GM12873 (cell line): ENCODE results near the gene GNB1.

Experiments used
- TF ChIP-seq, protein P1 (sequence below): IDR thresholded peaks from 2 replicates; pipeline ENCODE4 v1.5.1; 2012; ENCODE audit warnings: low read depth, mild to moderate bottlenecking, moderate library complexity, low read length, control low read depth; ENCODE audit not compliant: insufficient read depth; ENCODE audit errors: missing control alignments

The GNB1 gene

DNA sequence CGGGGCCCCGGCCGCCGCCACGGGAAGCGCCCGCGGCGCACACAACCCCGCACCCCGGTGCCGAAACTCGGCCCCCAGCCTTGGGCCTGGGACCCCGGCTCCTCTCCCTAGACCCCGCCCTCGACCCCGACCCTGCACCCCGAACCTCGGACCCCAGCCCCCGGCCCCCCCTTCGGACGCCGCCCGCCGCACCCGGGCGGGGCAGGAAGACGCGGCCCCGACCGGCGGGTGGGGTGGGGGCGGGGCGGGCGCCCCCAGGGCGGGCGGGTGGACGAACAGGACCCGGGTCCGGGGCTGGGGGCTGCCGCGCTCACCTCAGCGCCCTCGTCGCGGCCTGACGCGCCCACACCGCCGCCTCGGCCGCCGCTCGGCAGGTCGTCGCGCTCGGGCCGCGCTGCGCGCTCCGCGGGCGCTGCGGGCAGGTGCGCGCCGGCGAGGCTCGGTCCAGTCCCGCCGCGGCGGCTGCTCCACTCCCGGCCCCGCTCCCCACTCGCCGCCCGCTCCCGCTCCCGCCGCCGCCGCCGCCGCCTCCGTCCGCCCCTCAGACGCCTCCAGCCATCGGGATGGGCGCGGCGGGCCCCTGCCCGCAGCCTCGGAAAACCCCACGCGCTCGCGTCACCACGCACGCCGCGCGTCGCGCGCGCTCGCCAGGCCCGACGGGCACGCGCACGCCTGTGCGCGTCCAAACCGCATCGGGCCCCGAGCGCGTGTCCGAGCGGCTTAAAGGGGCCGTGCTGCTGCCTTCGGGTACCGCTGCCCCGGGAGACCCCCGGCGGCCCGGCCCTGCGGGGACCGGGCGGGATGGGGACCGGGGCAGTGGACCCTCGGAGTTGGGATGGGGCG is at the start of gene GNB1:
GNB1 (minus strand) TSS at position 582 of the 843 bp plus-strand sequence. CDS start 65,634 bp downstream, outside the sequence.
- TF ChIP-seq, protein P1, sequence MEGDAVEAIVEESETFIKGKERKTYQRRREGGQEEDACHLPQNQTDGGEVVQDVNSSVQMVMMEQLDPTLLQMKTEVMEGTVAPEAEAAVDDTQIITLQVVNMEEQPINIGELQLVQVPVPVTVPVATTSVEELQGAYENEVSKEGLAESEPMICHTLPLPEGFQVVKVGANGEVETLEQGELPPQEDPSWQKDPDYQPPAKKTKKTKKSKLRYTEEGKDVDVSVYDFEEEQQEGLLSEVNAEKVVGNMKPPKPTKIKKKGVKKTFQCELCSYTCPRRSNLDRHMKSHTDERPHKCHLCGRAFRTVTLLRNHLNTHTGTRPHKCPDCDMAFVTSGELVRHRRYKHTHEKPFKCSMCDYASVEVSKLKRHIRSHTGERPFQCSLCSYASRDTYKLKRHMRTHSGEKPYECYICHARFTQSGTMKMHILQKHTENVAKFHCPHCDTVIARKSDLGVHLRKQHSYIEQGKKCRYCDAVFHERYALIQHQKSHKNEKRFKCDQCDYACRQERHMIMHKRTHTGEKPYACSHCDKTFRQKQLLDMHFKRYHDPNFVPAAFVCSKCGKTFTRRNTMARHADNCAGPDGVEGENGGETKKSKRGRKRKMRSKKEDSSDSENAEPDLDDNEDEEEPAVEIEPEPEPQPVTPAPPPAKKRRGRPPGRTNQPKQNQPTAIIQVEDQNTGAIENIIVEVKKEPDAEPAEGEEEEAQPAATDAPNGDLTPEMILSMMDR = no peak

DNA sequence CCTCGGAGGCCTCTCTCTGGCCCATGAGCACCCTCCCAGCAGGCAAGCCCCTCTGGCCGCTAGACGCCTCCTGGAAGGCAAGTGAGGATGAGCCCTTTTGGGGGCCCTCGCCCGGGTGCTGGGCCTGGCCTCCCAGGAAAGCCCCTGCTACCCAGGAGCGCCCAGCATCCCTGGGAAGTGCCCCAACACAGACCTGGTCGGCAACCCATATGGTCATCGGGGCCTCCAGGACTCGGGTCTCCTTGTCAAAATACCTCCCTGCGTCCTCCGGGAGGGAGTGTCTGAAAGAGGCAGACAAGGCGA is 49.2 kb upstream of the GNB1 start:
- TF ChIP-seq, protein P1 = no peak

DNA sequence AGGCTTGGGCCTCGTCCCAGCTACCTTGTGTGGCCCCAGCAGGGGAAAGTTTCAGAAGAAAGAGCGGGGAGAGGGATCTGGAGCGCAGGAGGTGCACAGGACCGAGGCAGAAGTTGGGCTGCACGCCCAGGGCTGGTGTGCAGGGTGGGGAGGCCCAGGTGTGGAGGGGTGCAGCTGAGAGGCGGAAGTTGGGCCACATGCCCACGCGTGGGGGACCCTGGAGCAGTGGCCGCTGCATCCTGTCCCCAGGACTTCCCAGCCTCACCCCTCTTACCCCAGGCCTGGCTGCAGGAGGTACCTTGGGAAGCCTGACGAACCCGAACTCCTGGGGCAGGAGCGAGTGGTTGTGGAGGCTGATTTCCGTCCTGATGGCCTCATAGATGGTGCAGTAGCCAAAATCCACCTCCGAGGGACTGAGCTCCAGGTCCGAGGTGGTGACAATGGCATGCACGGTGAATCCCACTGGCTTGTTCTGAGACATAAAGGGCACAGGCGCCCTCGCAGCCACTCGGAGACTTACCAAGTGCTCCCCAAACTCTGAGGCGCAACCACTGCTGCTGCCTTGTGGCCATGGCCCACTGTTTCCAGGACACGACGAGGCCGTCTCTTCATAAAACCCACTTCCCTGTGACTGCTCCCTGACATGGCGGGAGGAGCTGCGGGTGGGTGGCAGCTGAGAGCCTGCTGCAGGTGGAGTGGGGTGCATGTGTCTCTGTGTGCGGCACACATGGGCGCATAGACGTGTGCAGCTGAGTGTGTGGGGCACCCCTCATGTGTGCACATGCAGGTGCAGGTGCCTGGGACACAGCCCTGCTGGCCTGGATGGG is 48.6 kb upstream of the GNB1 start:
- TF ChIP-seq, protein P1 = no peak

DNA sequence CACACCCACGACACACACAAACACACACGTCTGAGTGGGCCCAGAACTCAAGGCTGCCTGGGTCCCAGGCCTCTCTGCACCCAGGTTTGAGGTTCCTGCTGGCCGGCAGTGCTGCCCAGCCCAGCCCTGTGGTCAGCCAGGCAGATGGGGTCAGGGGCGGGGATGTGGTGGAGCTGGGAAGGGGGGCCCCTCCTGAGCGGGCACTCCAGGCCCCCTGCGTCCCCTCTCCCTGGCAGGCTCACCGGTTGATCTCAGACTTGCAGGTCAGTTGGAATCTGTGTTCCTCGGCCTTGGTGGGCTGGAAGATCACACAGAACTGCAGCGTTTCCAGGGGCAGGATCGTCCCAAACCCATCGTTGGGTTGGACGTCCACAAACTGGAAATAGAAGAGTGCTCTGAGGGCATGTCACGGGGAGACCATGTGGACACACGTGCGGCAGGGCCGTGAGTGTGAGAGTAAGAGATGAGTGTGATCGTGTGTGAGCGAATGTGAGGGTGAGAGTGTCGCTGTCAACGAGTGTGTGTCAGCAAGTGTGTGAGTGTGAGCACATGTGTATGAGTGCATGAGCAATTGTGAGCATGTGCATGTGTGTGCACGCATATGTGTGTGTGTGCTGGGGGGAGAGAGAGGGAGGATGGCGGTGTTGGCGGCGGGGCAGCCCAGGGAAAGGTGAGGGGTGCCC is 47.9 kb upstream of the GNB1 start:
- TF ChIP-seq, protein P1 = no peak

DNA sequence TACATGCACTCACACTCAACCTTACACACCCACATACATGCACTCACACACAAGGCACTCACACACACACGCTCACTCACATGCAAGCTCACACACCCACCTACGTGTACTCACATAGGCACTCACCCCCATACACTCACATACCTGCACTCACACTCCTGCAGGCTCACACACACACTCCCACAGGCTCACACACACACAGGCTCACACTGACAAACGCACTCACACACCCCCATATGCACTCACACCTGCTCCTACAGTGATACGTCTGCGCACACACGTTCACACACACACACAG is 47.3 kb upstream of the GNB1 start:
- TF ChIP-seq, protein P1 = no peak

DNA sequence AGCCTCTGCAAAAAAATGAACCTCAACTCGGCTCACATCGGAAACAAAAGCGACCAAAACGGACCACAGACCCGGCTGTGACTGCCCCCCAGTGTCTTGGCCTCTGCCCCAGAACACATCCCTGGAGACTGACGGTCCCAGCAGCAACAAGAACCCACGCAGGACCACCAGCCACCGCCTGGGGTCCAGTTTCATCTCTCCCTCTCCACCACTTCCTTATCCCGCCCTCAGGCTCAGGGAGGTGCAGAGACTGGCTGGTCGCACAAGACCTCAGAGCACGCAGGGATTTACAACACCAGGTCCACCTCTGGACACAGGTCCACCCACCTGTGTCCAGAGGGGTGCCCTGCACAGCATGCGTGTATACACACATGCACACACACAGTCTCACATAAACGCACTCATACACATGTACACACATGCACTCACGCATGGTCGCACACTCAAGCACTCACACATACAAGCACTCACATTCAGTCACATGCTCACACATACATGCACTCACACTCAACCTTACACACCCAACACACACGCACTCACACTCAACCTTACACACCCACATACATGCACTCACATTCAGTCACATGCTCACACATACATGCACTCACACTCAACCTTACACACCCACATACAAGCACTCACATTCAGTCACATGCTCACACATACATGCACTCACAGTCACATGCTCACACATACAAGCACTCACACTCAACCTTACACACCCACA is 46.8 kb upstream of the GNB1 start:
- TF ChIP-seq, protein P1 = no peak
